Osteocyte (in vitro differentiated cells): ENCODE measurements around the gene EPAS1. TPM values are rescaled to one million over a fixed set of nuclear protein-coding genes. Genes with fewer than 3 reads are reported as not detected.
A peak's percentile ranks its signal among the peaks of the same experiment; 100 is the strongest.
"Not testable (repeated sequence)": the region's sequence is repeated elsewhere in the genome, so short reads cannot be mapped to it uniquely, and the experiment has no call there.

Experiments
- DNase-seq: peaks from one replicate; pipeline ENCODE4 v3.0.0; 2021; ENCODE audit warnings: mixed read lengths; ENCODE audit not compliant: unreplicated experiment; ENCODE audit errors: extremely low spot score
- H3K27ac Mint-ChIP-seq: one replicate; pipeline ENCODE4 v1.8.0; 2021; ENCODE audit warnings: mild to moderate bottlenecking, mixed read lengths; ENCODE audit not compliant: unreplicated experiment
- H3K27me3 Mint-ChIP-seq: one replicate; pipeline ENCODE4 v1.8.0; 2021; ENCODE audit warnings: mixed read lengths; ENCODE audit not compliant: unreplicated experiment
- H3K36me3 Mint-ChIP-seq: one replicate; pipeline ENCODE4 v1.8.0; 2021; ENCODE audit warnings: mixed read lengths; ENCODE audit not compliant: unreplicated experiment
- H3K4me1 Mint-ChIP-seq: one replicate; pipeline ENCODE4 v1.8.0; 2021; ENCODE audit warnings: mixed read lengths; ENCODE audit not compliant: unreplicated experiment
- H3K4me3 Mint-ChIP-seq: one replicate; pipeline ENCODE4 v1.8.0; 2021; ENCODE audit warnings: mild to moderate bottlenecking, moderate library complexity, mixed read lengths; ENCODE audit not compliant: unreplicated experiment
- H3K9me3 Mint-ChIP-seq: one replicate; pipeline ENCODE4 v1.8.0; 2021; ENCODE audit warnings: mixed read lengths; ENCODE audit not compliant: unreplicated experiment
- CTCF ChIP-seq: fragments of 200-600 bp; sonication (generic); IDR thresholded peaks from 2 replicates; pipeline ENCODE4 v1.5.0; 2021; ENCODE audit warnings: antibody characterized with exemption, mild to moderate bottlenecking, moderate library complexity
- total RNA-seq: library from RNA; stranded (reverse); gene quantifications from 2 replicates; pipeline ENCODE4 v1.2.1, GENCODE V29; 2021

Gene EPAS1
- total RNA-seq, 1 donor from 2014 or later: 14.1 TPM

- no peak overlapping the region for H3K4me3 Mint-ChIP-seq
- H3K9me3 Mint-ChIP-seq: no peaks in the 10 kb centered on the region
- no peak for TF ChIP-seq CTCF
- no peaks in the 10 kb centered on the region for H3K4me1 Mint-ChIP-seq
- no peaks in the 10 kb centered on the region for H3K36me3 Mint-ChIP-seq
- H3K27me3 Mint-ChIP-seq: peaks cover 68% of the 10 kb centered on the region
- DNase-seq: peak; percentile 11
- no peak overlapping the region for H3K27ac Mint-ChIP-seq
Measured at GRCh38 chr2:46393865-46394264, 96.7 kb downstream of the EPAS1 start.

- H3K36me3 Mint-ChIP-seq: no peaks in the 10 kb centered on the region
- no peak overlapping the region for H3K4me3 Mint-ChIP-seq
- no peak for DNase-seq
- H3K27ac Mint-ChIP-seq: no peak overlapping the region
- TF ChIP-seq CTCF: no peak
- H3K9me3 Mint-ChIP-seq: no peaks in the 10 kb centered on the region
- H3K4me1 Mint-ChIP-seq: no peaks in the 10 kb centered on the region
- H3K27me3 Mint-ChIP-seq: peaks cover 76% of the 10 kb centered on the region
Measured at GRCh38 chr2:46394649-46395510, 97.7 kb downstream of the EPAS1 start.

- not testable (repeated sequence) for H3K9me3 Mint-ChIP-seq, H3K27ac Mint-ChIP-seq, DNase-seq, H3K4me1 Mint-ChIP-seq, H3K4me3 Mint-ChIP-seq, H3K36me3 Mint-ChIP-seq
- H3K27me3 Mint-ChIP-seq: peaks cover 83% of the 10 kb centered on the region
Measured at GRCh38 chr2:46395730-46396129, 98.5 kb downstream of the EPAS1 start.

GRCh38 chr2:46400016-46400415, 102.8 kb downstream of the EPAS1 start:
- no peaks in the 10 kb centered on the region for H3K4me1 Mint-ChIP-seq
- H3K27ac Mint-ChIP-seq: no peak overlapping the region
- H3K36me3 Mint-ChIP-seq: no peaks in the 10 kb centered on the region
- H3K9me3 Mint-ChIP-seq: no peaks in the 10 kb centered on the region
- no peak overlapping the region for H3K4me3 Mint-ChIP-seq
- no peak for DNase-seq
- H3K27me3 Mint-ChIP-seq: peaks cover 62% of the 10 kb centered on the region
- no peak for TF ChIP-seq CTCF

GRCh38 chr2:46402874-46403273, 105.7 kb downstream of the EPAS1 start:
- no peak for TF ChIP-seq CTCF
- H3K36me3 Mint-ChIP-seq: no peaks in the 10 kb centered on the region
- no peak overlapping the region for H3K4me3 Mint-ChIP-seq
- H3K9me3 Mint-ChIP-seq: no peaks in the 10 kb centered on the region
- H3K27me3 Mint-ChIP-seq: peaks cover 47% of the 10 kb centered on the region
- no peaks in the 10 kb centered on the region for H3K4me1 Mint-ChIP-seq
- H3K27ac Mint-ChIP-seq: no peak overlapping the region
- no peak for DNase-seq
